IMR-90 (cell line): ENCODE data around the gene CWC15. TPM values are rescaled to one million over a fixed set of nuclear protein-coding genes. Genes with fewer than 3 reads are reported as not detected.
A peak's percentile ranks its signal among the peaks of the same experiment; 100 is the strongest.

Experiments used
- ATAC-seq: fragments of 200-7000 bp; cut with Tn5 transposase; 2 replicates; pipeline ENCODE4 v1.9.1; 2020; ENCODE audit warnings: low read depth, mild to moderate bottlenecking, moderate library complexity
- BruUV-seq: library from RNA; stranded (reverse); fragments of 400-500 nt; replicated peaks from 2 replicates; lab custom pipeline; 2021; lab: Mats Ljungman, UMichigan
- CTCF ChIA-PET: fragments of 300-600 bp; formaldehyde crosslinking; extraction: SDS; loops from one replicate; lab custom pipeline; 2021; ENCODE audit warnings: antibody characterized with exemption; lab: Yijun Ruan, JAX
- POLR2A ChIA-PET: fragments of 300-600 bp; sonication (Branson Sonifier 250); formaldehyde crosslinking; loops from one replicate; lab custom pipeline; 2022; ENCODE audit warnings: antibody characterized with exemption; ENCODE audit not compliant: unreplicated experiment; lab: Charles Lee
- DNase-seq: peaks from one replicate; pipeline ENCODE4 v3.0.0; 2013
- H2AFZ ChIP-seq: replicated peaks from 2 replicates; pipeline ENCODE3; 2013; ENCODE audit warnings: low read length, mild to moderate bottlenecking; ENCODE audit not compliant: poor library complexity
- H2AK5ac ChIP-seq: 2 replicates; pipeline ENCODE4 v1.6.1; 2013; ENCODE audit warnings: low read depth, low read length, inconsistent platforms
- H2AK9ac ChIP-seq: replicated peaks from 2 replicates; pipeline ENCODE3; 2013; ENCODE audit warnings: mild to moderate bottlenecking, low read depth, low read length, moderate library complexity; ENCODE audit not compliant: poor library complexity
- H2BK120ac ChIP-seq: 2 replicates; pipeline ENCODE4 v1.6.1; 2013; ENCODE audit warnings: low read depth, low read length, inconsistent platforms
- H2BK15ac ChIP-seq: 3 replicates; pipeline ENCODE4 v1.6.1; 2013; ENCODE audit warnings: low read depth, low read length, inconsistent platforms
- H2BK20ac ChIP-seq: 2 replicates; pipeline ENCODE4 v1.6.1; 2013; ENCODE audit warnings: low read depth, mild to moderate bottlenecking, inconsistent platforms, low read length, moderate library complexity
- H2BK5ac ChIP-seq: 2 replicates; pipeline ENCODE4 v1.6.1; 2013; ENCODE audit warnings: mild to moderate bottlenecking, low read depth, low read length, inconsistent platforms; ENCODE audit not compliant: poor library complexity, severe bottlenecking
- H3K14ac ChIP-seq: replicated peaks from 2 replicates; pipeline ENCODE4 v1.6.1; 2013; ENCODE audit warnings: low read depth, low read length, inconsistent platforms
- H3K18ac ChIP-seq: 2 replicates; pipeline ENCODE4 v1.6.1; 2013; ENCODE audit warnings: low read depth, low read length, control low read depth
- H3K23ac ChIP-seq: 2 replicates; pipeline ENCODE4 v1.6.1; 2013; ENCODE audit warnings: low read depth, low read length, inconsistent platforms
- H3K27ac ChIP-seq: 2 replicates; pipeline ENCODE4 v1.5.1; 2013; ENCODE audit warnings: mild to moderate bottlenecking, control low read depth, low read length; ENCODE audit not compliant: insufficient read depth
- H3K27me3 ChIP-seq: 2 replicates; pipeline ENCODE4 v1.6.1; 2013; ENCODE audit warnings: low read length; ENCODE audit not compliant: control insufficient read depth, insufficient read depth
- H3K36me3 ChIP-seq: 2 replicates; pipeline ENCODE4 v1.6.1; 2013; ENCODE audit warnings: low read length, mixed read lengths; ENCODE audit not compliant: control insufficient read depth, insufficient read depth
- H3K4ac ChIP-seq: 2 replicates; pipeline ENCODE4 v1.6.1; 2013; ENCODE audit warnings: low read depth, low read length, inconsistent platforms
- H3K4me1 ChIP-seq: 2 replicates; pipeline ENCODE4 v1.6.1; 2013; ENCODE audit warnings: low read length, mixed read lengths; ENCODE audit not compliant: control insufficient read depth, insufficient read depth
- H3K4me2 ChIP-seq: 2 replicates; pipeline ENCODE4 v1.6.1; 2013; ENCODE audit warnings: low read depth, mild to moderate bottlenecking, control low read depth, low read length, moderate library complexity
- H3K4me3 ChIP-seq: 2 replicates; pipeline ENCODE4 v1.5.1; 2013; ENCODE audit warnings: low read depth, mild to moderate bottlenecking, control low read depth, low read length, moderate library complexity; ENCODE audit not compliant: insufficient read depth
- H3K56ac ChIP-seq: 2 replicates; pipeline ENCODE4 v1.6.1; 2013; ENCODE audit warnings: low read length, inconsistent platforms; ENCODE audit not compliant: insufficient read depth; ENCODE audit errors: extremely low read depth
- H3K79me1 ChIP-seq, 2 experiments: 2 replicates each; pipeline ENCODE4 v1.6.1; 2013; ENCODE audit warnings: low read length in 2 of 2, inconsistent platforms in 1 of 2, low read depth in 1 of 2
- H3K9ac ChIP-seq: 2 replicates; pipeline ENCODE4 v1.6.1; 2013; ENCODE audit warnings: low read depth, low read length, control low read depth
- H3K9me1 ChIP-seq: 2 replicates; pipeline ENCODE4 v1.6.1; 2013; ENCODE audit warnings: low read length, inconsistent platforms; ENCODE audit not compliant: insufficient read depth
- H3K9me3 ChIP-seq: 2 replicates; pipeline ENCODE4 v1.6.1; 2013; ENCODE audit warnings: low read length; ENCODE audit not compliant: control insufficient read depth, insufficient read depth
- H4K20me1 ChIP-seq: 2 replicates; pipeline ENCODE4 v1.6.1; 2013; ENCODE audit warnings: low read length, inconsistent platforms; ENCODE audit not compliant: insufficient read depth
- H4K5ac ChIP-seq: 2 replicates; pipeline ENCODE4 v1.6.1; 2013; ENCODE audit warnings: mild to moderate bottlenecking, low read depth, low read length, control low read depth
- H4K8ac ChIP-seq, 2 experiments: 2 replicates each; pipeline ENCODE4 v1.6.1; 2013; ENCODE audit warnings: low read depth in 2 of 2, low read length in 2 of 2, control low read depth in 1 of 2, inconsistent platforms in 1 of 2
- H4K91ac ChIP-seq: 2 replicates; pipeline ENCODE4 v1.6.1; 2013; ENCODE audit warnings: low read depth, low read length, inconsistent platforms; ENCODE audit not compliant: insufficient read depth
- CHD1 ChIP-seq: IDR thresholded peaks from 2 replicates; pipeline ENCODE4 v1.6.1; 2012; ENCODE audit warnings: low read depth, low read length, improper control_type of control experiment
- SMC3 ChIP-seq: fragments of 150-350 bp; IDR thresholded peaks from 2 replicates; pipeline ENCODE4 v1.6.1; 2016; ENCODE audit warnings: low read depth, mild to moderate bottlenecking, antibody characterized with exemption, low read length, moderate library complexity
- WGBS, 2 experiments: methylation state at CpG; one replicate each; pipeline versions ENCODE4 v1.1.5 to v1.1.7; 2013; ENCODE audit warnings: missing lambda C conversion rate in 2 of 2; ENCODE audit not compliant: insufficient read length in 1 of 2; ENCODE audit errors: extremely low coverage in 2 of 2; 5-methylcytosine and 5-hydroxymethylcytosine counted together
- dilution Hi-C: fragments of 300-500 bp; cut with HindIII; formaldehyde crosslinking; loops from one replicate; pipeline ENCODE4 v1.14.3; 2018; ENCODE audit warnings: low sequenced_read_pairs; ENCODE audit not compliant: unreplicated experiment
- in situ Hi-C: fragments of 300-500 bp; cut with MboI; formaldehyde crosslinking; loops from 3 replicates; pipeline ENCODE4 v1.14.3; 2019; ENCODE audit warnings: low sequenced_read_pairs, inconsistent platforms, mixed read lengths
- intact Hi-C: fragments of 100-400 bp; cut with micrococcal nuclease; formaldehyde crosslinking; loops from 2 replicates; pipeline ENCODE4 v1.10.0; 2022
- polyA plus RNA-seq, 3 experiments: library from polyadenylated mRNA; depleted of rRNA; stranded (reverse); fragments of >200 nt; gene quantifications; 2 replicates each; pipeline ENCODE4 v1.2.3, GENCODE V29; 2012; ENCODE audit warnings: low replicate concordance in 1 of 3
- total RNA-seq: library from RNA; depleted of rRNA; stranded (reverse); fragments of >200 nt; gene quantifications from 2 replicates; pipeline ENCODE4 v1.2.3, GENCODE V29; 2012
- TF ChIP-seq, protein P1 (sequence below): fragments of 150-350 bp; IDR thresholded peaks from 2 replicates; pipeline ENCODE4 v1.6.1; 2017; ENCODE audit warnings: mild to moderate bottlenecking, antibody characterized with exemption, low read length, low read depth
- TF ChIP-seq, protein P2 (sequence below): fragments of 150-350 bp; IDR thresholded peaks from 2 replicates; pipeline ENCODE4 v1.6.1; 2016; ENCODE audit warnings: low read depth, mild to moderate bottlenecking, low read length, moderate library complexity, borderline replicate concordance

CWC15 gene
- total and polyA plus RNA-seq, 2 of the 4 experiments (the other 2 are of a cell fraction) = 38.4 to 48.6 TPM

DNA sequence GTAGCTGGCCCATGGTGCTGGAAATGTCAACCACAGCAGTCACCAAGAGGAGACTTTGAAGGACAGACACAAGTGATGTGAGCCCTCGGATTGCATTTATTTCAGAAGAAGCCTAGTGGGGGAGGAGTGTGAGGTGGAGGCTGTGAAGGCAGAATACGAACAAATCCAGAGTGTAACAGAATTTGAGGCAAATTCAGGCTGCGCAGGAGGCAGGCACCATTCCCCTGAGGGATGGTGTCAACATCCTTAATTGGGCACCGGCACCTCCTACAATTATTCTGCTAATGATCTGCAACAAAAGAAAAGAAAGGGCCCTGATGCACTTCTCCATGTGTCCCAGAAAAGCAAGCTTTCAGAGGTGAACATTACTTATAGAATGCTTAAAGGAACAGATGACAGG, 32.2 kb downstream of the CWC15 start:
- Histone ChIP-seq H3K4me3 (no peak overlapping the region), H2AK9ac (peak overlapping the region; percentile 33), H4K8ac (no peak overlapping the region; a peak in 1 of 4 replicates), H4K91ac (no peak overlapping the region), H3K79me1 (no peaks in the 10 kb centered on the region), H2AFZ (no peak overlapping the region), H3K14ac (no peak overlapping the region), H3K4ac (no peak overlapping the region; the same call in 1 of the 2 replicates), H3K36me3 (no peaks in the 10 kb centered on the region), H3K18ac (no peak overlapping the region), H2BK20ac (no peak overlapping the region), H3K9ac (no peak overlapping the region), H3K4me1 (peaks cover 7% of the 10 kb centered on the region), H3K4me2 (no peak overlapping the region), H3K27ac (no peak overlapping the region), H3K9me1 (peaks cover 9% of the 10 kb centered on the region), H2BK5ac (no peak overlapping the region), H2BK120ac (peak overlapping the region; percentile 26; the same call in 1 of the 2 replicates), H3K9me3 (no peaks in the 10 kb centered on the region), H3K56ac (no peak overlapping the region), H4K20me1 (no peaks in the 10 kb centered on the region), H3K23ac (no peak overlapping the region), H4K5ac (no peak overlapping the region), H2BK15ac (no peak overlapping the region), H2AK5ac (no peak overlapping the region), H3K27me3 (no peaks in the 10 kb centered on the region)
- TF ChIP-seq, protein P1, sequence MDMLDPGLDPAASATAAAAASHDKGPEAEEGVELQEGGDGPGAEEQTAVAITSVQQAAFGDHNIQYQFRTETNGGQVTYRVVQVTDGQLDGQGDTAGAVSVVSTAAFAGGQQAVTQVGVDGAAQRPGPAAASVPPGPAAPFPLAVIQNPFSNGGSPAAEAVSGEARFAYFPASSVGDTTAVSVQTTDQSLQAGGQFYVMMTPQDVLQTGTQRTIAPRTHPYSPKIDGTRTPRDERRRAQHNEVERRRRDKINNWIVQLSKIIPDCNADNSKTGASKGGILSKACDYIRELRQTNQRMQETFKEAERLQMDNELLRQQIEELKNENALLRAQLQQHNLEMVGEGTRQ = no peak
- TF ChIP-seq SMC3 (no peak), CHD1 (no peak)
- TF ChIP-seq, protein P2, sequence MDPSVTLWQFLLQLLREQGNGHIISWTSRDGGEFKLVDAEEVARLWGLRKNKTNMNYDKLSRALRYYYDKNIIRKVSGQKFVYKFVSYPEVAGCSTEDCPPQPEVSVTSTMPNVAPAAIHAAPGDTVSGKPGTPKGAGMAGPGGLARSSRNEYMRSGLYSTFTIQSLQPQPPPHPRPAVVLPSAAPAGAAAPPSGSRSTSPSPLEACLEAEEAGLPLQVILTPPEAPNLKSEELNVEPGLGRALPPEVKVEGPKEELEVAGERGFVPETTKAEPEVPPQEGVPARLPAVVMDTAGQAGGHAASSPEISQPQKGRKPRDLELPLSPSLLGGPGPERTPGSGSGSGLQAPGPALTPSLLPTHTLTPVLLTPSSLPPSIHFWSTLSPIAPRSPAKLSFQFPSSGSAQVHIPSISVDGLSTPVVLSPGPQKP = no peak
- in situ Hi-C loops = loop anchor here (25.0 kb wide), 1 partner anchor 804 kb away; the partner anchor contains the start of gene PANX1
- WGBS, 2 experiments = no CpG with 5 or more reads among the region's 4 CpGs
- ChIA-PET POLR2A (no interaction called here), CTCF (interaction anchor here (0.7 kb wide), 1 partner anchor 411 kb away, joined by 4 read pairs; no protein-coding TSS in a partner anchor)
- no peak for ATAC-seq
- intact Hi-C loops = no loop called here
- dilution Hi-C loops = no loop called here
- no peak for DNase-seq
- no TSS peak for BruUV-seq
